Stimulated activated CD4-positive, alpha-beta T cell treated with anti-CD3 and anti-CD28 coated beads, Interleukin-2, amount 100 ng/mL, for 4 hours (primary cell): ENCODE data around the gene CCDC142.

ENCODE experiments used
- DNase-seq: peaks from one replicate; pipeline ENCODE4 v3.0.0-alpha.2; 2020; ENCODE audit warnings: low read depth

Gene CCDC142

GRCh38 chr2:74482801-74483674, at the start of gene CCDC142, which contains the start of gene TTC31:
Gene CCDC142 (minus strand): TSS chr2:74482998. CDS start chr2:74482837, 161 bp downstream.
Gene TTC31 (plus strand): TSS chr2:74483081. CDS start chr2:74483096, 15 bp downstream.
- DNase-seq: peak; percentile 89

- DNase-seq: no peak
Measured at GRCh38 chr2:74532222-74532621, 49.4 kb upstream of the CCDC142 start.

GRCh38 chr2:74531666-74532065, 48.9 kb upstream of the CCDC142 start:
- no peak for DNase-seq

- DNase-seq: no peak
Measured at GRCh38 chr2:74530239-74531187, 47.7 kb upstream of the CCDC142 start.

- DNase-seq: peak; percentile 79
Measured at GRCh38 chr2:74529357-74530238, 46.8 kb upstream of the CCDC142 start, which contains the start of the genes AUP1 and HTRA2. Gene AUP1 (minus strand): TSS chr2:74529706. CDS start chr2:74529629, 77 bp downstream. Gene HTRA2 (plus strand): TSS chr2:74529933. CDS start chr2:74530007, 74 bp downstream.

- DNase-seq: no peak
Measured at GRCh38 chr2:74528600-74529356, 46.0 kb upstream of the CCDC142 start.

GRCh38 chr2:74527741-74528140, 44.9 kb upstream of the CCDC142 start:
- no peak for DNase-seq

- no peak for DNase-seq
Measured at GRCh38 chr2:74526649-74527230, 43.9 kb upstream of the CCDC142 start.

GRCh38 chr2:74525717-74526648, 43.2 kb upstream of the CCDC142 start, which contains the start of gene DQX1:
Gene DQX1 (minus strand): TSS chr2:74526231. CDS start chr2:74525729, 502 bp downstream.
- DNase-seq: no peak

- DNase-seq: no peak
Measured at GRCh38 chr2:74524955-74525716, 42.3 kb upstream of the CCDC142 start.

- DNase-seq: no peak
Measured at GRCh38 chr2:74524005-74524404, 41.2 kb upstream of the CCDC142 start.

GRCh38 chr2:74522516-74522915, 39.7 kb upstream of the CCDC142 start:
- DNase-seq: no peak

- DNase-seq: no peak
Measured at GRCh38 chr2:74516650-74517049, 33.9 kb upstream of the CCDC142 start.

GRCh38 chr2:74515981-74516633, 33.3 kb upstream of the CCDC142 start:
- DNase-seq: peak; percentile 69

GRCh38 chr2:74515271-74515980, 32.6 kb upstream of the CCDC142 start:
- DNase-seq: no peak

GRCh38 chr2:74514368-74515270, 31.8 kb upstream of the CCDC142 start, which contains the start of gene TLX2:
Gene TLX2 (plus strand): TSS chr2:74514450. CDS start chr2:74514807, 357 bp downstream.
- no peak for DNase-seq
